Neural cell (in vitro differentiated cells): ENCODE data around the gene CYB561. TPM values are rescaled to one million over a fixed set of nuclear protein-coding genes. Genes with fewer than 3 reads are reported as not detected.

Experiments
- H2AFZ ChIP-seq: fragments of 200-600, 300-800 bp; sonication (generic), shearing (Covaris generic); 2 replicates; pipeline ENCODE4 v1.6.0; 2014; ENCODE audit warnings: low read depth, mild to moderate bottlenecking, antibody characterized with exemption, low read length, moderate library complexity
- H3F3A ChIP-seq: fragments of 200-600 bp; shearing (Covaris generic); 2 replicates; pipeline ENCODE4 v1.6.1; 2016; ENCODE audit warnings: mild to moderate bottlenecking, moderate library complexity, mixed read lengths, antibody characterized with exemption, low read length; ENCODE audit not compliant: insufficient read depth, poor library complexity, severe bottlenecking
- H3K27ac ChIP-seq: fragments of 200-600, 300-800 bp; sonication (generic), shearing (Covaris generic); 2 replicates; pipeline ENCODE4 v1.5.1; 2014; ENCODE audit warnings: mild to moderate bottlenecking, low read length, moderate library complexity
- H3K27me3 ChIP-seq: fragments of 300-800, 200-600 bp; sonication (generic), shearing (Covaris generic); 2 replicates; pipeline ENCODE4 v1.6.0; 2014; ENCODE audit warnings: mild to moderate bottlenecking, low read depth, low read length, moderate library complexity; ENCODE audit not compliant: insufficient read depth
- H3K36me3 ChIP-seq: fragments of 300-800, 200-600 bp; sonication (generic), shearing (Covaris generic); 2 replicates; pipeline ENCODE4 v1.5.1; 2014; ENCODE audit warnings: mild to moderate bottlenecking, antibody characterized with exemption, low read length, moderate library complexity; ENCODE audit not compliant: insufficient read depth
- H3K4me2 ChIP-seq: fragments of 300-800, 200-600 bp; sonication (generic), shearing (Covaris generic); 2 replicates; pipeline ENCODE4 v1.6.0; 2014; ENCODE audit warnings: mild to moderate bottlenecking, low read length
- H3K4me3 ChIP-seq: fragments of 300-800, 200-600 bp; sonication (generic), shearing (Covaris generic); 2 replicates; pipeline ENCODE4 v1.5.1; 2014; ENCODE audit warnings: mild to moderate bottlenecking, low read length, moderate library complexity
- H3K79me2 ChIP-seq: fragments of 200-600 bp; shearing (Covaris generic); replicated peaks from 2 replicates; pipeline ENCODE4 v1.6.0; 2014; ENCODE audit warnings: mild to moderate bottlenecking, low read length, moderate library complexity; ENCODE audit not compliant: insufficient read depth
- H3K9ac ChIP-seq: fragments of 300-800, 200-600 bp; sonication (generic), shearing (Covaris generic); 2 replicates; pipeline ENCODE4 v1.6.1; 2016; ENCODE audit warnings: mild to moderate bottlenecking, low read length, mixed read lengths
- H3K9me2 ChIP-seq: fragments of 200-600 bp; shearing (Covaris generic); 2 replicates; pipeline ENCODE4 v1.6.1; 2016; ENCODE audit warnings: mild to moderate bottlenecking, low read length, mixed read lengths; ENCODE audit not compliant: insufficient read depth
- H3K9me3 ChIP-seq: fragments of 200-600, 300-800 bp; sonication (generic), shearing (Covaris generic); 2 replicates; pipeline ENCODE4 v1.6.1; 2016; ENCODE audit warnings: mild to moderate bottlenecking, mixed run types, low read length, moderate library complexity, mixed read lengths
- H4K20me1 ChIP-seq: fragments of 200-600 bp; shearing (Covaris generic); 2 replicates; pipeline ENCODE4 v1.6.1; 2016; ENCODE audit warnings: mild to moderate bottlenecking, mixed run types; ENCODE audit not compliant: insufficient read depth
- EP300 ChIP-seq: fragments of 450-650 bp; conservative IDR thresholded peaks from 2 replicates; pipeline ENCODE4 v1.6.1; 2014; ENCODE audit warnings: antibody characterized with exemption, mild to moderate bottlenecking, moderate library complexity; ENCODE audit not compliant: poor library complexity, severe bottlenecking
- EZH2 ChIP-seq: fragments of 200-600, 300-800 bp; shearing (Covaris generic), sonication (generic); IDR thresholded peaks from 2 replicates; pipeline ENCODE4 v1.6.1; 2014; ENCODE audit warnings: antibody characterized with exemption, low read length, borderline replicate concordance, mild to moderate bottlenecking; ENCODE audit not compliant: insufficient read depth, poor library complexity, severe bottlenecking
- MXI1 ChIP-seq: fragments of 450-650 bp; conservative IDR thresholded peaks from 2 replicates; pipeline ENCODE4 v1.6.1; 2014; ENCODE audit warnings: antibody characterized with exemption, mild to moderate bottlenecking; ENCODE audit not compliant: poor library complexity, severe bottlenecking
- POLR2AphosphoS5 ChIP-seq: IDR thresholded peaks from 2 replicates; pipeline ENCODE4 v1.6.1; 2012
- RAD21 ChIP-seq: fragments of 450-650 bp; conservative IDR thresholded peaks from 2 replicates; pipeline ENCODE4 v1.6.1; 2014; ENCODE audit warnings: antibody characterized with exemption, mild to moderate bottlenecking, moderate library complexity
- SMC3 ChIP-seq: fragments of 450-650 bp; conservative IDR thresholded peaks from 2 replicates; pipeline ENCODE4 v1.6.1; 2014; ENCODE audit warnings: antibody characterized with exemption, mild to moderate bottlenecking, moderate library complexity; ENCODE audit not compliant: poor library complexity
- TAF1 ChIP-seq: IDR thresholded peaks from 2 replicates; pipeline ENCODE4 v1.6.1; 2012; ENCODE audit warnings: low read depth
- polyA plus RNA-seq: library from polyadenylated mRNA; depleted of rRNA; stranded (reverse); fragments of >200 nt; gene quantifications from 2 replicates; pipeline ENCODE4 v1.2.3, GENCODE V29; 2014
- TF ChIP-seq, protein P1 (sequence below): fragments of 450-650 bp; IDR thresholded peaks from 2 replicates; pipeline ENCODE4 v1.5.1; 2014; ENCODE audit warnings: antibody characterized with exemption, mild to moderate bottlenecking, moderate library complexity; ENCODE audit not compliant: poor library complexity, severe bottlenecking
- TF ChIP-seq, protein P2 (sequence below): IDR thresholded peaks from 2 replicates; pipeline ENCODE4 v1.6.1; 2012; ENCODE audit warnings: borderline replicate concordance

Gene CYB561
- polyA plus RNA-seq, 1 donor from 2014 or later, result 15.7 TPM

GRCh38 chr17:63463771-63464170, 17.7 kb upstream of the CYB561 start:
- H3K79me2 ChIP-seq, result no peaks in the 10 kb centered on the region
- H2AFZ ChIP-seq, result no peak overlapping the region
- no peaks in the 10 kb centered on the region for H3K9me3 ChIP-seq
- H3K4me2 ChIP-seq, result no peak overlapping the region
- no peaks in the 10 kb centered on the region for H3K27me3 ChIP-seq
- no peaks in the 10 kb centered on the region for H3F3A ChIP-seq
- H3K27ac ChIP-seq, result no peak overlapping the region
- TF ChIP-seq TAF1 (no peak), POLR2AphosphoS5 (no peak), EP300 (no peak), RAD21 (no peak), MXI1 (no peak), EZH2 (no peak), SMC3 (no peak)
- TF ChIP-seq, protein P1, sequence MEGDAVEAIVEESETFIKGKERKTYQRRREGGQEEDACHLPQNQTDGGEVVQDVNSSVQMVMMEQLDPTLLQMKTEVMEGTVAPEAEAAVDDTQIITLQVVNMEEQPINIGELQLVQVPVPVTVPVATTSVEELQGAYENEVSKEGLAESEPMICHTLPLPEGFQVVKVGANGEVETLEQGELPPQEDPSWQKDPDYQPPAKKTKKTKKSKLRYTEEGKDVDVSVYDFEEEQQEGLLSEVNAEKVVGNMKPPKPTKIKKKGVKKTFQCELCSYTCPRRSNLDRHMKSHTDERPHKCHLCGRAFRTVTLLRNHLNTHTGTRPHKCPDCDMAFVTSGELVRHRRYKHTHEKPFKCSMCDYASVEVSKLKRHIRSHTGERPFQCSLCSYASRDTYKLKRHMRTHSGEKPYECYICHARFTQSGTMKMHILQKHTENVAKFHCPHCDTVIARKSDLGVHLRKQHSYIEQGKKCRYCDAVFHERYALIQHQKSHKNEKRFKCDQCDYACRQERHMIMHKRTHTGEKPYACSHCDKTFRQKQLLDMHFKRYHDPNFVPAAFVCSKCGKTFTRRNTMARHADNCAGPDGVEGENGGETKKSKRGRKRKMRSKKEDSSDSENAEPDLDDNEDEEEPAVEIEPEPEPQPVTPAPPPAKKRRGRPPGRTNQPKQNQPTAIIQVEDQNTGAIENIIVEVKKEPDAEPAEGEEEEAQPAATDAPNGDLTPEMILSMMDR, result no peak
- TF ChIP-seq, protein P2, sequence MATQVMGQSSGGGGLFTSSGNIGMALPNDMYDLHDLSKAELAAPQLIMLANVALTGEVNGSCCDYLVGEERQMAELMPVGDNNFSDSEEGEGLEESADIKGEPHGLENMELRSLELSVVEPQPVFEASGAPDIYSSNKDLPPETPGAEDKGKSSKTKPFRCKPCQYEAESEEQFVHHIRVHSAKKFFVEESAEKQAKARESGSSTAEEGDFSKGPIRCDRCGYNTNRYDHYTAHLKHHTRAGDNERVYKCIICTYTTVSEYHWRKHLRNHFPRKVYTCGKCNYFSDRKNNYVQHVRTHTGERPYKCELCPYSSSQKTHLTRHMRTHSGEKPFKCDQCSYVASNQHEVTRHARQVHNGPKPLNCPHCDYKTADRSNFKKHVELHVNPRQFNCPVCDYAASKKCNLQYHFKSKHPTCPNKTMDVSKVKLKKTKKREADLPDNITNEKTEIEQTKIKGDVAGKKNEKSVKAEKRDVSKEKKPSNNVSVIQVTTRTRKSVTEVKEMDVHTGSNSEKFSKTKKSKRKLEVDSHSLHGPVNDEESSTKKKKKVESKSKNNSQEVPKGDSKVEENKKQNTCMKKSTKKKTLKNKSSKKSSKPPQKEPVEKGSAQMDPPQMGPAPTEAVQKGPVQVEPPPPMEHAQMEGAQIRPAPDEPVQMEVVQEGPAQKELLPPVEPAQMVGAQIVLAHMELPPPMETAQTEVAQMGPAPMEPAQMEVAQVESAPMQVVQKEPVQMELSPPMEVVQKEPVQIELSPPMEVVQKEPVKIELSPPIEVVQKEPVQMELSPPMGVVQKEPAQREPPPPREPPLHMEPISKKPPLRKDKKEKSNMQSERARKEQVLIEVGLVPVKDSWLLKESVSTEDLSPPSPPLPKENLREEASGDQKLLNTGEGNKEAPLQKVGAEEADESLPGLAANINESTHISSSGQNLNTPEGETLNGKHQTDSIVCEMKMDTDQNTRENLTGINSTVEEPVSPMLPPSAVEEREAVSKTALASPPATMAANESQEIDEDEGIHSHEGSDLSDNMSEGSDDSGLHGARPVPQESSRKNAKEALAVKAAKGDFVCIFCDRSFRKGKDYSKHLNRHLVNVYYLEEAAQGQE, result no peak
- no peaks in the 10 kb centered on the region for H3K36me3 ChIP-seq
- H3K9ac ChIP-seq, result no peak overlapping the region
- no peaks in the 10 kb centered on the region for H3K9me2 ChIP-seq
- H3K4me3 ChIP-seq, result no peak overlapping the region
- H4K20me1 ChIP-seq, result no peaks in the 10 kb centered on the region

DNA sequence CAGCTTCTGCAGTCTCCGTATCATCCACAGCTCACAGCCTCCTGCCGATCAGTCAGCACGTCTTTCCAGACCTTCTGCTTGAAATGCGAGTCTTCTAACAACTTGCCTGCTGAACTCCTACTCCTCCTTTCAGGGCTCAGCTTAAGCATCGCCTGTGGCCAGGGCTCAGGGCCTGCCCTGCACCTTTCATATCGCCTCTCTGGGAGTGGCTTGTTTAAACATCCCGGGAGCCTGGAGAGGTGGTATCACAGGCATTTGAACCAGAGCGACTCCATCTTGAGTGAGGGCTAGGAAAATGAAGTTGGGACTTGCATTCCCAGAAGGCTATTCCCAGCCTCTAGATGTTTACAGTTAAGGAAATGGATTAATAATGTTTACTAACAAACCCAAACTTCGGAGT, 13.9 kb upstream of the CYB561 start:
- H3K27me3 ChIP-seq, result no peaks in the 10 kb centered on the region
- H3K4me2 ChIP-seq, result no peak overlapping the region
- H4K20me1 ChIP-seq, result no peaks in the 10 kb centered on the region
- no peaks in the 10 kb centered on the region for H3K36me3 ChIP-seq
- H3K9me3 ChIP-seq, result no peaks in the 10 kb centered on the region
- H3K4me3 ChIP-seq, result no peak overlapping the region
- no peak for TF ChIP-seq RAD21
- TF ChIP-seq EP300, result no peak
- no peak for TF ChIP-seq MXI1
- TF ChIP-seq, protein P2, result no peak
- no peak for TF ChIP-seq POLR2AphosphoS5
- TF ChIP-seq, protein P1, result no peak
- TF ChIP-seq EZH2, result no peak
- no peak for TF ChIP-seq SMC3
- TF ChIP-seq TAF1, result no peak
- H3K79me2 ChIP-seq, result no peaks in the 10 kb centered on the region
- H3K9ac ChIP-seq, result no peak overlapping the region
- no peaks in the 10 kb centered on the region for H3F3A ChIP-seq
- H2AFZ ChIP-seq, result no peak overlapping the region
- H3K27ac ChIP-seq, result no peak overlapping the region
- H3K9me2 ChIP-seq, result no peaks in the 10 kb centered on the region
